Stimulated activated CD8-positive, alpha-beta memory T cell treated with anti-CD3 and anti-CD28 coated beads, Interleukin-4, amount 100 ng/mL, for 24 hours (primary cell): Measurements from ENCODE around the gene ZNF493.

Experiments used
- DNase-seq: peaks from one replicate; pipeline ENCODE4 v3.0.0-alpha.2; 2020; ENCODE audit warnings: low read depth

The ZNF493 gene

GRCh38 chr19:21463449-21464105, 66.6 kb downstream of the ZNF493 start:
- no peak for DNase-seq

- no peak for DNase-seq
Observed at GRCh38 chr19:21466627-21467026, 69.7 kb downstream of the ZNF493 start.

- DNase-seq: no peak
Observed at GRCh38 chr19:21468791-21469190, 71.9 kb downstream of the ZNF493 start.

GRCh38 chr19:21472507-21472906, 75.6 kb downstream of the ZNF493 start:
- no peak for DNase-seq

GRCh38 chr19:21474671-21475181, 77.8 kb downstream of the ZNF493 start:
- DNase-seq: peak; percentile 60
